ENCODE results near the gene CACNA1D. TPM values are rescaled to one million over a fixed set of nuclear protein-coding genes. Genes with fewer than 3 reads are reported as not detected.
"Not testable (repeated sequence)": the region's sequence is repeated elsewhere in the genome, so short reads cannot be mapped to it uniquely, and the experiment has no call there.

The CACNA1D gene
- 10 to 100 TPM; 19.3 to 20.6 TPM for total RNA-seq
- long read RNA-seq, partial matches to known transcripts, result 0 of 4 reads
- long read RNA-seq, other reads (novel, unspliced or antisense), result 4 of 4 reads

DNA sequence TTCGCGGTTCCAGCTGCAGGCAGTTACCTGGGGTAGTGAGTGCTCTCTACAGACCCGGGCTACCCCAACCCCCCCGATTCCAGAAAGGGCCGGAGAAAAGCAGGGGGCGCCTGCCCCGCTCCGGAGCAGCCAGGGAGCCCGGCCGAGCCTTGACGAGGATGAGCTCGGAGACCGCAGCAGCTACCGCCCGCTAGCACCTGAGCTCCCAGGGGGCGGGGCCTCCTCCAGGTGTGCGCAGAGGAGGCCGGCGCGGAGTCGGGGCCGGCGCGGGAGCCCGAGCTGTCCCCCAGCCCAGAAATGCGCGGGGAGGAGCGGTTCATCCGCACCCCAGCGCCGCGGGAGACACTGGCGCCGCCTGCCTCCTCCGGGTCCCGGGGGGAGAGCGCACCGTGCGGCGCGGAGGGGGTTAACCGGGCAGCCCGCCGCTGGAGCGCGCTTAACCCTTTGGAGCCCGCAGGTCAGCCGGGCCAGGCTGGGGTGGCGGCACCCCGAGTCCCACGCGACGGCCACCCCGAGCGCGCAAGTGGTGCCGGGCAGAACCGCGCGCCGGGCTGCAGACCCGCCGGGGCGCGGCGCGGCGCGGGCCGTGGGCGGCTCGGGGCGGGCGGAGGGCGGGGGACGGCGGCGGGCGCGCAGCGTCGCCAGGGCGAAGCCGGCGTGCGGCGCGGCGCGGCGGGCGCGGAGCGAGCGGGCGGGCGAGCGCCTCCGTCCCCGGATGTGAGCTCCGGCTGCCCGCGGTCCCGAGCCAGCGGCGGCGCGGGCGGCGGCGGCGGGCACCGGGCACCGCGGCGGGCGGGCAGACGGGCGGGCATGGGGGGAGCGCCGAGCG, at the start of gene CACNA1D:
Gene CACNA1D (plus strand): TSS at position 649 of the 829 bp plus-strand sequence. CDS start 556 bp downstream, outside the sequence.
- intact Hi-C loops (cut with DNase I, micrococcal nuclease), result no loop called here

GRCh38 chr3:53457068-53457467, 37.3 kb upstream of the CACNA1D start:
- ATAC-seq (no peak), DNase-seq (no peak)
- intact Hi-C loops (cut with DNase I, micrococcal nuclease), result no loop called here

More for the DNA sequence above, at the start of gene CACNA1D:
- ATAC-seq (peak; percentile 89), DNase-seq (peak; percentile 80 to 87)

GRCh38 chr3:53460326-53460725, 34.1 kb upstream of the CACNA1D start:
- intact Hi-C loops (cut with DNase I, micrococcal nuclease), result no loop called here
- DNase-seq, result no peak
- ATAC-seq, result no peak

GRCh38 chr3:53464424-53464823, 30.0 kb upstream of the CACNA1D start:
- no peak for ATAC-seq
- DNase-seq, result no peak
- intact Hi-C loops (cut with DNase I, micrococcal nuclease), result no loop called here

- DNase-seq; intact Hi-C loops (cut with DNase I, micrococcal nuclease); ATAC-seq: not testable (repeated sequence)
Measured at GRCh38 chr3:53469758-53470157, 24.7 kb upstream of the CACNA1D start.

DNA sequence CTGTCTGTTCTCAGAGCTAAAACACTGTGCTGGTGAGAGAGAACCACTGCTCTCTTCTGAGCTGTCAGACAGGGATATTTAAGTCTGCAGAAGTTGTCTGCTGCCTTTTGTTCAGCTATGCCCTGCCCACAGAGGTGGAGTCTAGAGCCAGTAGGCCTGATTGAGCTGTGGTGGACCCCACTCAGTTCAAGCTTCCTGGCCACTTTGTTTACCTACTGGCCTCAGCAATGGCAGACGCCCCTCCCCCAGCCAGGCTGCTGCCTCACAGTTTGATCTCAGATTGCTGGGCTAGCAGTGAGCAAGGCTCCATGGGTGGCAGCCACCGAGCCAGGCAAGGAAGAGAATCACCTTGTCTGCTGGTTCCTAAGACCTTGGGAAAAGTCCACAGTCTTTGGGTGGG, 21.0 kb upstream of the CACNA1D start:
- ATAC-seq, result no peak
- DNase-seq, result no peak
- intact Hi-C loops (cut with DNase I, micrococcal nuclease), result no loop called here

- ATAC-seq; intact Hi-C loops (cut with DNase I, micrococcal nuclease); DNase-seq: not testable (repeated sequence)
Measured at GRCh38 chr3:53476372-53476771, 18.0 kb upstream of the CACNA1D start.

DNA sequence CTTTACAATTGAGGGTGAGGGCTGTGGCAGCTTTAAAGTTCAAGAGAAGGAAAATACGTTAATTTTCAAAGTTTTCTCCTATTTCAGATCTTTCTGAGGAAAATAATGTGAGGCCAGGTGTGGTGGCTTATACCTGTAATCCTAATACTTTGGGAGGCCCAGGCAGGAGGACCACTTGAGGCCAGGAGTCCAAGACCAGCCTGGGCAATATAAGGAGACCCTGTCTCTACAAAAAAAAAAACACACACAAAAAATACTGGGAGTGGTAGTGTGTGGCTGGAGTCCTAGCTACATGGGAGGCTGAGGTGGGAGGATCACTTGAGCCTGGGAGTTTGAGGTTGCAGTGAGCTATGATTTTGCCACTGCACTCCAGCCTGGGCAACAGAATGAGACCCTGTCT, 16.7 kb upstream of the CACNA1D start:
- ATAC-seq; intact Hi-C loops (cut with DNase I, micrococcal nuclease); DNase-seq: not testable (repeated sequence)

- intact Hi-C loops (cut with DNase I, micrococcal nuclease), result no loop called here
- DNase-seq (peak; percentile 25 to 55), ATAC-seq (peak; percentile 89)
Measured at GRCh38 chr3:53478166-53478830, 16.1 kb upstream of the CACNA1D start.

DNA sequence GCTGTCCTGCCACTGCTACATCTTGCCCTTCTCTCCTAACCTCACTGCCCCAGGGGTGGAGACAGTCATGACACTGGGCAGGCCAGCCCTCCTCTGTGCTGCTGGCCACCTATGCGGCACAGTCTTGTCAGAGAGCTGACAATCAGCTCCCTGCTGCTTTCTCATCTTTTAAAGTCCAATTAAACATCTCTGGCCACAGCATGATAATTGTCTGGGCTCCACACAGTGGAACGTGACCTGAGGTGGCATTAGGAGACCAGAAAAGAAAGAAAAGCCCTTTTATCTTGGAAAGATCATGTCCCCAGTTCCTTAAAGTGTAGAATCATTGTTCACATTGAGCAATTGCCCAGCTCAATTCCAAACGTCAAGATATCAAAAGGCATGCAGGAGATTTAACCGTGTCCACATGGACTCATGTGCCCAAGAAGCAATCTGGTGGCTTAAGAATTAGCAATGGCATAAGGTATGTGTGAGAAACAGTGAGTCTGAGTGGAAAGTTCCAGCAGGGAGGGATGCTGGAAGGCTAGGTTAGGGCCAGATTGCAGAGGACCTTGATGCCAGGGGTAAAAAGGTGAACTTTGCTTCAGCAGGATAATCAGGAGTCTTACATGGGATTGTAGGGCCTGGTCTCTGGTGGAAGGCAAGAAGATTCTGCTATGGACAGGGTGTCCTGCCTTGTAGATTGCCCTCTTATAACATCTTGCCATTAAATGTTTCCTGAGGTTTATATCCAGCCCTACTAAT, 15.3 kb upstream of the CACNA1D start:
- DNase-seq, result peak; percentile 19 to 45
- peak; percentile 60 for ATAC-seq
- intact Hi-C loops (cut with DNase I, micrococcal nuclease), result no loop called here

DNA sequence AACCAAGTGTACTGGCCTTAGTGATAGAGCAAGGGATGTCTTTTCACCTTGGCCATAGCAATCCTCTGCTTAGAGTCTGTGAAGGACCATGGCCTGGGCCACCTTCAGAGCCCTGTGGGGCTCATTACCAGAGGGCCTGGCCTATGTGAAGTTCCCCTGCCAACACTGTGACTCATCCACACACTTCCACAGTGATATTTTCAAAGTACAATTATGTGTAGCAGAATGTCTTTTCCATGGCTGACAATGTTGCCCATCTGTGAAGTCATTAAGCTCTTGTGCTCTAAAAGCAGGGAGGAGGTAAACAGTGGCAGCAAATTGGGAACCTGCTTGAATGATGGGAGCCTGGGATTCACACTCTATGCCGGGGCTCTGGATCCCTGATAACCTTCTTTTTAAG, 12.2 kb upstream of the CACNA1D start:
- intact Hi-C loops (cut with DNase I, micrococcal nuclease), result no loop called here
- no peak for ATAC-seq
- DNase-seq, result no peak

GRCh38 chr3:53483821-53484220, 10.6 kb upstream of the CACNA1D start:
- intact Hi-C loops (cut with DNase I, micrococcal nuclease), result no loop called here
- ATAC-seq, result no peak
- DNase-seq, result no peak

DNA sequence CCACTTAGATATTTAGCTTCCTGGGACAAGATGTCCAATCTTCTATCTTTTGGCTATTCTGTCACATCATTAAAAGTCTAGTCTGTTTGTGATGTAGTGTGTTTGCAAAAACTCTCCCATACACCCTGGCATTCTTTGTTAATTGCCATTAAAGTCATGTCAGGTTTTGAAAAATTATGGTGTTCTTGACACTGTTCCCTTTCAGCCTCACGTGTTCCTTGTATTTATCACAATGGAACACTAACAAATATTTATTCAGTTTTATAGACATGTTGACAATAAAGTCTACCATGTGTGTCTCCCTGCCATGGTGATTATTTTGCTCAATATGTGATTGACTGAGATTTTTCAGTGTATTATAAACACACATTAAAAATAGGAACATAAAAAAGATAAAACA, 9.4 kb upstream of the CACNA1D start:
- intact Hi-C loops (cut with DNase I, micrococcal nuclease), result no loop called here
- no peak for ATAC-seq
- DNase-seq, result no peak

GRCh38 chr3:53485675-53486403, 8.6 kb upstream of the CACNA1D start:
- ATAC-seq, result peak; percentile 96
- no peak for DNase-seq
- intact Hi-C loops (cut with DNase I, micrococcal nuclease), result no loop called here

- no peak for ATAC-seq
- intact Hi-C loops (cut with DNase I, micrococcal nuclease), result no loop called here
Measured at GRCh38 chr3:53486961-53487654, 7.3 kb upstream of the CACNA1D start.

GRCh38 chr3:53489386-53489785, 5.0 kb upstream of the CACNA1D start:
- DNase-seq (no peak), ATAC-seq (no peak)
- intact Hi-C loops (cut with DNase I, micrococcal nuclease), result no loop called here

More at GRCh38 chr3:53486961-53487654, 7.3 kb upstream of the CACNA1D start:
- no peak for DNase-seq

GRCh38 chr3:53489787-53490458, 4.5 kb upstream of the CACNA1D start:
- DNase-seq, result no peak
- no peak for ATAC-seq
- intact Hi-C loops (cut with DNase I, micrococcal nuclease), result no loop called here

Data from left colon (tissue), 2 donors.